Psoas muscle (tissue), 8 donors: ENCODE data around the gene AUTS2. TPM values are rescaled to one million over a fixed set of nuclear protein-coding genes. Genes with fewer than 3 reads are reported as not detected.

Source experiments
- ATAC-seq, 4 donors: fragments of 200-7000 bp; cut with Tn5 transposase; one replicate each; pipeline ENCODE4 v1.9.1; 2020; ENCODE audit warnings: moderate library complexity in 3 of 4, mild to moderate bottlenecking in 2 of 4
- DNase-seq, 2 donors: peaks; one replicate each; pipeline ENCODE4 v3.0.0-alpha.2; 2020
- H3K27ac ChIP-seq: fragments of 200-600 bp; one replicate; pipeline ENCODE4 v1.8.0; 2022
- H3K27me3 ChIP-seq, 3 donors: fragments of 200-600 bp in 1 of 3; one replicate each; pipeline versions ENCODE4 v1.6.1 to v1.8.0; 2013 to 2022; ENCODE audit warnings: low read length in 2 of 3, mild to moderate bottlenecking in 2 of 3, moderate library complexity in 1 of 3; ENCODE audit not compliant: insufficient read depth in 3 of 3
- H3K36me3 ChIP-seq, 2 donors: fragments of 200-600 bp in 1 of 2; one replicate each; pipeline versions ENCODE4 v1.6.1 to v1.8.0; 2013 to 2022; ENCODE audit warnings: low read depth in 1 of 2, mild to moderate bottlenecking in 1 of 2, moderate library complexity in 1 of 2; ENCODE audit not compliant: insufficient read depth in 1 of 2
- H3K4me1 ChIP-seq: fragments of 200-600 bp; one replicate; pipeline ENCODE4 v1.8.0; 2022
- H3K4me3 ChIP-seq: fragments of 200-600 bp; one replicate; pipeline ENCODE4 v1.8.0; 2022; ENCODE audit warnings: mild to moderate bottlenecking
- H3K9me3 ChIP-seq: fragments of 200-600 bp; one replicate; pipeline ENCODE4 v1.8.0; 2022
- CTCF ChIP-seq: fragments of 200-600 bp; IDR thresholded peaks from one replicate; pipeline ENCODE4 v1.8.0; 2022; ENCODE audit warnings: antibody characterized with exemption
- WGBS, 3 donors: extraction: QIAGEN DNeasy Blood & Tissue Kit; methylation state at CpG; one replicate each; pipeline versions ENCODE4 v1.1.6 to v1.1.7; 2013; 5-methylcytosine and 5-hydroxymethylcytosine counted together
- intact Hi-C, 2 donors: fragments of 100-400 bp; cut with DNase I; formaldehyde crosslinking; loops; one replicate each; pipeline versions ENCODE4 v1.11.0 to v1.14.2; 2022
- polyA plus RNA-seq, 3 donors: library from polyadenylated mRNA; stranded (reverse); fragments of 200-250 nt; gene quantifications; one replicate each; pipeline ENCODE4 v1.2.3, GENCODE V29; 2013
- total RNA-seq, 4 donors: library from RNA; stranded (reverse); fragmentation: NEBNext Ultra II Directional in 2 of 4; extraction: Animal tissue kit (Norgen Biotek cat#: 25700) in 2 of 4; gene quantifications; one replicate each; pipeline versions ENCODE4 v1.2.1 to v1.2.4, GENCODE V29; 2021 to 2023
- donor health status: healthy with polysubstance abuse.
- donor health status: DM: no; HTN: no; CAD: no; lungs with moderate emphysema.
- donor health status: Bipolar disorder and iron deficiency.
- donor health status: healthy.
- donor health status: DM: yes; HTN: yes; CAD: no.
- donor health status: DM: no; HTN: no; CAD: no.
- donor health status: DM: no; HTN: no; CAD: no.
- donor health status: DM: yes; HTN: yes; CAD: no.

The AUTS2 gene
- total and polyA plus RNA-seq, 7 donors: 5.0 to 33.5 (median 14.3) TPM

GRCh38 chr7:70779321-70779720 is 1181.0 kb downstream of the AUTS2 start:
- no peaks in the 10 kb centered on the region for H3K4me1 ChIP-seq
- no peak for TF ChIP-seq CTCF
- peaks cover 9 to 85% of the 10 kb centered on the region in 2 donors for H3K36me3 ChIP-seq
- H3K9me3 ChIP-seq: no peaks in the 10 kb centered on the region
- no peaks in the 10 kb centered on the region for H3K27me3 ChIP-seq
- peak in 1 of 4 donors; percentile 17 for ATAC-seq
- WGBS, 3 donors: 85 to 96% (median 87%) methylated on average over 7 of the region's 7 CpGs
- intact Hi-C loops: no loop called here
- no peak overlapping the region for H3K4me3 ChIP-seq
- DNase-seq: no peak
- H3K27ac ChIP-seq: no peak overlapping the region

- Histone ChIP-seq H3K36me3 (peaks cover 17 to 98% of the 10 kb centered on the region in 2 donors), H3K4me1 (no peaks in the 10 kb centered on the region), H3K9me3 (no peaks in the 10 kb centered on the region), H3K27ac (no peak overlapping the region), H3K4me3 (no peak overlapping the region), H3K27me3 (no peaks in the 10 kb centered on the region)
- no peak for TF ChIP-seq CTCF
- 79 to 87% (median 85%) methylated on average over 11 of the region's 11 CpGs for WGBS, 3 donors
- intact Hi-C loops: no loop called here
- DNase-seq (no peak), ATAC-seq (no peak)
Observed at GRCh38 chr7:70781922-70782311, 1183.6 kb downstream of the AUTS2 start.

- peaks cover 17 to 98% of the 10 kb centered on the region in 2 donors for H3K36me3 ChIP-seq
- DNase-seq: no peak
- no peaks in the 10 kb centered on the region for H3K27me3 ChIP-seq
- no peak for TF ChIP-seq CTCF
- H3K9me3 ChIP-seq: no peaks in the 10 kb centered on the region
- WGBS, 3 donors: 96 to 100% (median 100%) methylated on average over 1 of the region's 1 CpG
- intact Hi-C loops: no loop called here
- no peak overlapping the region for H3K4me3 ChIP-seq
- ATAC-seq: no peak
- H3K27ac ChIP-seq: no peak overlapping the region
- no peaks in the 10 kb centered on the region for H3K4me1 ChIP-seq
Observed at GRCh38 chr7:70782796-70783195, 1184.5 kb downstream of the AUTS2 start.

GRCh38 chr7:70785427-70785826 is 1187.2 kb downstream of the AUTS2 start:
- no peak overlapping the region for H3K27ac ChIP-seq
- no peak for DNase-seq
- WGBS, 3 donors: 95 to 97% (median 96%) methylated on average over 5 of the region's 5 CpGs
- H3K9me3 ChIP-seq: no peaks in the 10 kb centered on the region
- no peaks in the 10 kb centered on the region for H3K27me3 ChIP-seq
- no peak for ATAC-seq
- TF ChIP-seq CTCF: no peak
- intact Hi-C loops: no loop called here
- H3K36me3 ChIP-seq: peaks cover 17 to 98% of the 10 kb centered on the region in 2 donors
- H3K4me1 ChIP-seq: no peaks in the 10 kb centered on the region
- H3K4me3 ChIP-seq: no peak overlapping the region

GRCh38 chr7:70786076-70786475 is 1187.8 kb downstream of the AUTS2 start:
- H3K4me3 ChIP-seq: no peak overlapping the region
- H3K27ac ChIP-seq: no peak overlapping the region
- no peaks in the 10 kb centered on the region for H3K4me1 ChIP-seq
- peaks cover 17 to 99% of the 10 kb centered on the region in 2 donors for H3K36me3 ChIP-seq
- H3K9me3 ChIP-seq: no peaks in the 10 kb centered on the region
- no peaks in the 10 kb centered on the region for H3K27me3 ChIP-seq
- intact Hi-C loops: no loop called here
- 89 to 94% (median 93%) methylated on average over 6 of the region's 6 CpGs for WGBS, 3 donors
- ATAC-seq: no peak
- DNase-seq: no peak
- TF ChIP-seq CTCF: no peak
